ENCODE data around the gene CFAP99.

Gene CFAP99

GRCh38 chr4:2393353-2394270 lies 25.1 kb upstream of the CFAP99 start:
- no peak for DNase-seq

- DNase-seq = no peak
Observed at GRCh38 chr4:2394528-2394927, 24.2 kb upstream of the CFAP99 start.

GRCh38 chr4:2395038-2395437 lies 23.7 kb upstream of the CFAP99 start:
- DNase-seq = no peak

DNA sequence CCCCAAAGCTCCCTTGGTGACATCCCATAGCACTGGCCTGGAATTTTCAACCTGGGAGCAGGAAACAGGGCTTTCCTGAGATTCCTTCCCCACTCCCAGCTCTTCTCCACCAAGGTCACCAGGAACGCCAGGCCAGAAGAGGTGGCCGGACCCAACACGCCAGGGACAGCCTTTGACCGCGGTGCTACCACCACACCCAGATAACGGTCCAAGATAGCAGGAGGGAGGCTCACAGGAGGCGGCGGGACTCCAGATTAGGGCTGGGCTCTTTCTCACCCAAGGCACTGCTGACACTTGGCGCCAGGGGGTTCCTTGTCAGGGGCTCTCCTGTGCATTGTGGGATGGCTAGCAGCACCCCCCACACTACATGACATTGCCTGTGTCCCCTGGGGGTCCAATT lies 23.2 kb upstream of the CFAP99 start:
- DNase-seq = no peak

GRCh38 chr4:2396781-2397368 lies 21.9 kb upstream of the CFAP99 start:
- DNase-seq = no peak

- no peak for DNase-seq
Observed at GRCh38 chr4:2397596-2398379, 21.0 kb upstream of the CFAP99 start.

DNA sequence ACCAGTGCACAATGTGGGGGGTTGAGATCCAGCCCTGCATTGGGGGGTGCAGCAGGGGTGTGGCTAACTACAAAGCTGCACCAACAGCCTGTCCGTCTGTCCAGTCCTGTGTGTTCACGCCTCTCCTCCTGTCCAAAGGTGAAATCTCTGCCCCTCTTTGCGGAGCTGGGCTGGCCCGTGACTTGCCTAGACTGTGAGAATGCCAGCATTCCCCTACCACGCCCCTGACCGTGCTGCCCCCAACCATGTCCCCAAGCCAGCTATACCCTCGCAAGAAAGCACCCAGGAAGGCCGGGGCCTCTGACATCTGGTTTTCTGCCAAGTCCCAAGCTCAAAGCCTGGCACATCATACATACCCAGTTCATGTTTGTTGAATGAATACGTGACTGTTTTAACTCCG lies 19.5 kb upstream of the CFAP99 start:
- DNase-seq = no peak

- DNase-seq = no peak
Observed at GRCh38 chr4:2399631-2400190, 19.0 kb upstream of the CFAP99 start.

DNA sequence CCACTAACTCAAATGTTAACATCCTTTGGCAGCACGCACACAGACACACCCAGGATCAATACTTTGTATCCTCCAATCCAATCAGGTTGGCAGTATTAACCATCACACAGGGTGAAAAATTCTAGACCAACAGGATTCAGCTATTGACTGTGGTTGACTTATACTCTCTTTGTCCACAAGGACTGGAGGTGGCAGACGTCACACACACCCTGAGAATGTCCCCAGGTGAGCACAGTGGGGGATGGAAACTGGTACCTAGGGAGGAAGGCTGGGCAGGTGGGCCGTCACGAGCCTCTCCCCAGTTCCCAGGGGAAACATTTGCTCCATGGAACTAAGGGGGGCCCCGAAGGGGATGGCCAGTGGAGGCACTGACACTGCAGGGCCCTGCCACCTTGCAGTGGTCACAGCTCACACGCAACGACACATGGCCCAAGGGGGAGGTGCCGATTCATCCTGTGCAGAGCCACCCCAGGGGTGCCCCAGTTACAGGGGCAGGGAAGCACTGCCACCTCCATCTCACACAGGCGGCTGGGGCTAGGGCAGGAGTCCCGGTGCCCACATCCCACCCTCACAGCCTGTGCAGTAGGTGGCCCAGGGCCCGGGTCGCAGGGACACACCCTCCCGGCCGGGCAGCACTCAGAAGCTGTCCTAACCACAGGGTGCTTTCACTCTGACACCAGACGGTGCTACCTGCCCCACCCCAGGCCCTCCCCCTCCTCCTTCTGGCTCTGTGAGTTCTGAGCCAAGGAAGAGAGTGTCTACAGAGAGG lies 17.7 kb upstream of the CFAP99 start:
- no peak for DNase-seq

DNA sequence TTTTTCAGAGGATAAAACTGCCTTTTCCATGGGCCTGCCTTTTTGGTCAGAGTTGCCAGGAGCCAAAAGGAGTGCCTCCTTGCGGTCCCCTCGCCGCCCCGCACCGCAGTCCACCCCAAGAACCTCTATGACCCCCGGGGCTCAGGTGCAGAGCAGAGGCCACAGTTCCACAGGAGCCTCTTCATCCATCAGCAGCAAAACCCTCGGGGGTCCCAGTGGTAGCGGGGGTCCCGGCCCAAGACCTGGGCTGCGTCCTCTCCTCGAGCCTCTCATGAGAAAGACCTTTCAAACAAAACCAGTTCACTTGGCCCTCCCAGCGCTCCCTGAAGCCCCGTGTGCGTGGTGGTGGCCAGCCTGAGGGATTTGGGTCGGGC lies 17.2 kb upstream of the CFAP99 start:
- DNase-seq = no peak

- DNase-seq = peak; percentile 97
Observed at GRCh38 chr4:2402048-2402842, 16.5 kb upstream of the CFAP99 start.

DNA sequence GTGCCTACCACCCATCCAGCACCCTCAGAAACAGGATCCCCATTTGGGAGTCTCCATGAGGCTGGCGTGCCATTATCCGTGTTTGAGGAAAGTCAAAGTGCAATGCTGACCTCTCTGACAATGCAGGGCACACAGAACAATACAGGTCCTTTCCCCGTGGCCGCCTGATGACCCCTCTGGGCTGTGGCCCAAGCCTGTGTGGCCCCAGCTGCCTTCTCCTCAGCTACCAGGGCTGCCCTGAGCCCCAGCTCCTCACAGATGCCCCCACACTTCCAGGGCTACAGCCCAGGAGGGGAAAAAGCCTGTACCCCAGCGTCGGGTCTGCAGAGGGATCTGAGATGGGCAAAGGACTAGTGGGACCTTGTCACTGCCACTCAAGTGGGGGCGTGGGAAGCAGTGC lies 15.8 kb upstream of the CFAP99 start:
- DNase-seq = no peak

DNA sequence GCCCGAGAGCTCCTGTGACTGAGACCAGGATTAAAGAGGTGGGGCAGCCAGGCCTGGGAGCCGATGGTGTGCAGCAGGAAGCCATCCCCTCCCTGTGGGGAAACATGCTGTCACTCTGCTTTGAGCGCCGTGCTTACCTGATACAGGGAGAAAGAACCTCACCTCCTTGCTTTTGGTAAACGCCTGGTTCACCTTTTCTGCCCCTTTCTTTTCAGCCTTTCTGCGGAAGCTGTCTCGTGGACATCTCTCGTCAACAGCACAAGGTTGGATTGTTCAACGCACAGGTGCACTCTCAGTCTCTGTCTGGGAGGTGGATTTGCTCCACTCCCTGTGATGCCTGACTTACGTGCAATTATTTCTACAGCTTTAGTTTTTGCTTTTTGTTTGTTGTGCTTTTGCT lies 12.3 kb upstream of the CFAP99 start:
- DNase-seq = no peak

- DNase-seq = no peak
Observed at GRCh38 chr4:2406920-2407319, 11.8 kb upstream of the CFAP99 start.

DNA sequence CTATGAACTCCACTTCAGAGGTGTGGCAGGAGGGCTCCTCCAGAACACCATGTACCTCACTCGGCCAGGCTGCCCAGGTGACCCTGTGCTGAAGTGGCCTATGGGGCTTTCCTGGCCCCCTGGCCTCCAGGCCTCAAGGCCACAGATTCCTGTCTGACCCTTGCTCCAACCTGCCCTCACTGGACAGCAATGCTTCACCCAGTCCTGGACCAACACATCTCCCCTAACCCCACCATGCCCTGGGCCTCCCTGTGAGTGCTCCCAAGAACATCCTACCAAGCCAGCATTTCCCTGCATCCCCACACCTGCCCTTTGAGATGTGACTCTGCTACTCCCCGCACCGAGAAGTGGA lies 10.8 kb upstream of the CFAP99 start:
- no peak for DNase-seq

GRCh38 chr4:2408401-2408958 lies 10.3 kb upstream of the CFAP99 start:
- DNase-seq = peak; percentile 48

DNA sequence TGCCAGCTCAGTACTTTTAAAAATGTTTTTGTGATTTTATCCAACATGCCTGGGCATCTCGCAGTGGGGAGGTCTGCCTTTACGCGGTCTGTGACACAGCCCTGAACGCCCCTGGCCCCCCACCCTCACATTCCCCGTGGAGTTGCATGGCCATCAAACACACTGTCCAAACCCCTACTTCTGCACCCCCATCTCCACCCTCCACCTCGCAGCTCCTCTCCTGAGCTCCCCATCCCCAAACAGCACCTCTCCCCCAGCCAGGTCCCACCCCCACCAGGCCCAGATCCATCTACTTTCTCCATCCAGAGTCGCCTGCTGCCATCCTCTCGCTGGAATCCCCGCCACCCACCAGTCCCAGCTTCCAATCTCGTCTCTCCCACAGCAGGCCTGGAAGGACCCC lies 9.8 kb upstream of the CFAP99 start:
- DNase-seq = no peak

DNA sequence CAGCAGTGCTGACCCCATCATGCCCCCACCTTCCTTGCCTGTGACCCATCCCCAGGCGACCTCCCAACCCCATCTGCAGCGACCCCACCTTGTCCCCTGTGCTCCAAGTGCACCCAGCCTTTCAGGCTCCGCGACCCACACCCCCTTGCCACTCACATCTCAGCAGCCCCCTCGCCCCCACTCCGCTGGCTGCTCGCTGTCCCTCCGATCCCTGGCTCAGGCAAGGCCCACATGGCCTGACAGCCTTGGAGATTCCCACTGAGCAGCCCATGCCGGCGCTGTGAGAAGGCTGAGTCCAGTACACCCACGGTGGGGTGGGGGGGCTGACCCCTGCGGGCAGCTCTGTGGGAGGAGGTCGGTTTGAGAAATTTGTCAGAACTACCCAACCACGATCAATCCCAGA lies 9.4 kb upstream of the CFAP99 start:
- DNase-seq = no peak

DNA sequence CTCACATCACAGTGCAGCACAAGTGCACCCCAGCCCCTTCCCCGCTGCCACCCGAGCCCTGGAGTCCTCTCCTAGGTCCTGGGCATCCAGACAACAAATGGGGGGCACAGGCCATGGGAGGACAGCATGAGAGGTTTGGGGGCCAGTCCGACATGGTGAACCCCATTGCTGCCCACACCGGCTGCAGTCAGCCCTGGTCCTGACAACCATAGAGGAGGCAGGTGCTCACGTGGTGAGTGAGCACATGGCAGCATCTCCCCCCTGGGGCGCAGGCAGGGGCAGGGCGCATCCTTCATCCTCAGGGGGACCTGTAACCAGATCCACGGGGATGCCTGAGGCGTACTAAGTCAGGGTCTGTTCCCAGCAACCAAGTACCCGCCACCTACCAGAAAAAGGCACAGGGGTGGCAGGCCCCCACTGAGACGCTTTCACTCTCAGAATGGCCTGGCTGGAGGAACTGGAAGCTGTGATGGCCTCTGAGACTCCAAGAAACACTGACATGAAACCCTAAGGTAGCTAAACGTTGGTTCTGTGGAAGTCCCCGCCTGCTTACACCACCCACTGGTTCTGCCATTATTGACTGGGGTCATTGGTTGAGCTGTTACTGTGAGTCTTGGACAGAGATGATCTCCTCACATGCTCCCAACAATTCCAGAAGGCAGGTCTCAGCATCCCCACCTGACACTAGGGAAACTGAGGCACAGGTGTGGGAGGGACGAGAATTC lies 6.8 kb upstream of the CFAP99 start:
- DNase-seq = no peak

DNA sequence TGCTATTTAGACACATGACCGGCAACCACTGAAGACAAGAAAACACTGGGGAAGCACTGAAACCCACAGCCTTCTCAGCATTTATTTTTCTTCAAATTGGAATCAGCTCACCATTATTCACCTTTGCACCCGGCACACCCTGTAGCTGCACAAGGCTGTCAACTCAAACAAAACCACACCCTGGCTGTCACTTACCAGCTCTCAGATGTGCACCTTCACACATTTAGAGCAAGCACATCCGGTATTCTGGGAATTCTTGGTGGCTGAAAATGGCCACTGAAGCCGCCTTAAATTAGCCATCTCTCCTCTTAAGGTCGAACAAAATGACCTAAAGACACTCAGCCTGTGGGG lies 6.2 kb upstream of the CFAP99 start:
- peak; percentile 85 for DNase-seq
